Measurements from ENCODE around the gene CABP2. TPM values are rescaled to one million over a fixed set of nuclear protein-coding genes. Genes with fewer than 3 reads are reported as not detected.

Gene CABP2
- total RNA-seq, 4 donors from 2014 or later: not detected

DNA sequence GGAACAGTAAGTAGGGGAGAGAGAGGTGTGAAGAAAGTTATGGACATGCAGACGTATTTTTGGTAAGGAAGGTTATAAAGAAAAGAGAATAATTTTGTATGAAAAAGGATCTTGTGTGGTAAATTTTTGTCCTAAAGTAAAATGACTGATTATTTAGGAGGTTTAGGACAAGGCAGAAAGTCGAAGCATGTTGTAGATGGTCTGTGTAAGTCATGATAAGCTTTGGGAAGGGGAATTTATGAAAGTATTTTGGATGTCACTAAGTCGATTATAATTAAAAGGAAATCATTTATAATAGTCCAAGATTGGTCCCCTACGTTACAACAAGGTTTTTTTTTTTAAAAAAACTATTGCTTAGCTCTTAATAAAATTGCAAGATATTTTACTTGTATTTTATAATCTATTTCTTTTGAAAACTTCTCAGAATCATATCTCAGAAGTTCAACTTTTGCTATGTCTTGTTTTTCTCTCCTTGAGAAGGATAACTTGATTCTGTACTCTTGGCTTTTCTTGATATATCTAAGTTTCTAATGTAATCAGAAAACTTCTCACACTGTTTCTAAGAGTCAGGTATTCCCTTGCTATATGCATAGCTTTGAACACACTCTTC lies 10.9 kb upstream of the CABP2 start:
- no peaks in the 10 kb centered on the region for H3K36me3 ChIP-seq
- DNase-seq (no peak), ATAC-seq (no peak)
- intact Hi-C loops (cut with DNase I; ENCODE audit: low total_unique reads): no loop called here
- H3K9me3 ChIP-seq: no peaks in the 10 kb centered on the region
- TF ChIP-seq, protein P1, sequence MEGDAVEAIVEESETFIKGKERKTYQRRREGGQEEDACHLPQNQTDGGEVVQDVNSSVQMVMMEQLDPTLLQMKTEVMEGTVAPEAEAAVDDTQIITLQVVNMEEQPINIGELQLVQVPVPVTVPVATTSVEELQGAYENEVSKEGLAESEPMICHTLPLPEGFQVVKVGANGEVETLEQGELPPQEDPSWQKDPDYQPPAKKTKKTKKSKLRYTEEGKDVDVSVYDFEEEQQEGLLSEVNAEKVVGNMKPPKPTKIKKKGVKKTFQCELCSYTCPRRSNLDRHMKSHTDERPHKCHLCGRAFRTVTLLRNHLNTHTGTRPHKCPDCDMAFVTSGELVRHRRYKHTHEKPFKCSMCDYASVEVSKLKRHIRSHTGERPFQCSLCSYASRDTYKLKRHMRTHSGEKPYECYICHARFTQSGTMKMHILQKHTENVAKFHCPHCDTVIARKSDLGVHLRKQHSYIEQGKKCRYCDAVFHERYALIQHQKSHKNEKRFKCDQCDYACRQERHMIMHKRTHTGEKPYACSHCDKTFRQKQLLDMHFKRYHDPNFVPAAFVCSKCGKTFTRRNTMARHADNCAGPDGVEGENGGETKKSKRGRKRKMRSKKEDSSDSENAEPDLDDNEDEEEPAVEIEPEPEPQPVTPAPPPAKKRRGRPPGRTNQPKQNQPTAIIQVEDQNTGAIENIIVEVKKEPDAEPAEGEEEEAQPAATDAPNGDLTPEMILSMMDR (IDR thresholded peaks at IDR 0.05 in 4 of 5, conservative IDR thresholded peaks at IDR 0.05 in 1 of 5): no peak
- no peak for TF ChIP-seq POLR2A (IDR thresholded peaks at IDR 0.05)
- in situ Hi-C loops (cut with MboI; ENCODE audit: low sequenced_read_pairs in 4 of 4): no loop called here
- no peaks in the 10 kb centered on the region for H3K4me1 ChIP-seq
- H3K27me3 ChIP-seq: no peaks in the 10 kb centered on the region
- no peak overlapping the region for H3K4me3 ChIP-seq
- no peak overlapping the region for H3K27ac ChIP-seq

GRCh38 chr11:67532889-67533288 lies 9.6 kb upstream of the CABP2 start:
- H3K27me3 ChIP-seq: no peaks in the 10 kb centered on the region

DNA sequence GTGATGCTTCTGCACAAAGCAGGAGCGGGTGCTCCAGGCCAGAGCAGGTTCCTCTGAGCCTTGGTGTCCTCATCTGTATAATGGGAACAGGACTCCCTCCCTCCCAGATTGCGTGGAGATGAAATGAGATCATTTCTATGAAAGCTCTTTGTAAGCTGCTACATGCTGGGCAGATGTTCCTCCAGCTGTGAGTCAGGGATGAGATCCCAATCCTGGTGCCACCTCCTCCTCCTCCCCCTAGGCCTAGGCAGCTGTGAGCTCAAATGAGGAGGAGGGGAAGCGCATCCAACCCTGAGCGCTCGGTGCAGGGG lies 7.0 kb upstream of the CABP2 start:
- in situ Hi-C loops (cut with MboI; ENCODE audit: low sequenced_read_pairs in 4 of 4) (no loop called here), intact Hi-C loops (cut with DNase I; ENCODE audit: low total_unique reads) (no loop called here)
- Histone ChIP-seq H3K27ac (no peak overlapping the region), H3K27me3 (no peaks in the 10 kb centered on the region), H3K9me3 (no peaks in the 10 kb centered on the region), H3K4me1 (no peaks in the 10 kb centered on the region), H3K36me3 (no peaks in the 10 kb centered on the region), H3K4me3 (no peak overlapping the region)
- DNase-seq (no peak), ATAC-seq (no peak)
- TF ChIP-seq, protein P1 (IDR thresholded peaks at IDR 0.05 in 4 of 5, conservative IDR thresholded peaks at IDR 0.05 in 1 of 5): no peak
- no peak for TF ChIP-seq POLR2A (IDR thresholded peaks at IDR 0.05)

More at GRCh38 chr11:67532889-67533288, 9.6 kb upstream of the CABP2 start:
- no peak for ATAC-seq
- Histone ChIP-seq H3K9me3 (no peaks in the 10 kb centered on the region), H3K4me1 (no peaks in the 10 kb centered on the region), H3K4me3 (no peak overlapping the region), H3K27ac (no peak overlapping the region), H3K36me3 (no peaks in the 10 kb centered on the region)
- TF ChIP-seq POLR2A (IDR thresholded peaks at IDR 0.05): no peak
- TF ChIP-seq, protein P1 (IDR thresholded peaks at IDR 0.05 in 4 of 5, conservative IDR thresholded peaks at IDR 0.05 in 1 of 5): no peak
- intact Hi-C loops (cut with DNase I; ENCODE audit: low total_unique reads): no loop called here
- DNase-seq: no peak
- in situ Hi-C loops (cut with MboI; ENCODE audit: low sequenced_read_pairs in 4 of 4): no loop called here

GRCh38 chr11:67528376-67528775 lies 5.1 kb upstream of the CABP2 start:
- no peak for ATAC-seq

More at GRCh38 chr11:67528376-67528775, 5.1 kb upstream of the CABP2 start:
- intact Hi-C loops (cut with DNase I; ENCODE audit: low total_unique reads): no loop called here
- DNase-seq: no peak
- Histone ChIP-seq H3K4me1 (no peaks in the 10 kb centered on the region), H3K27ac (no peak overlapping the region), H3K27me3 (peaks cover 0 to 4% (median 4%) of the 10 kb centered on the region in 3 donors), H3K36me3 (no peaks in the 10 kb centered on the region), H3K4me3 (no peak overlapping the region), H3K9me3 (no peaks in the 10 kb centered on the region)
- in situ Hi-C loops (cut with MboI; ENCODE audit: low sequenced_read_pairs in 4 of 4): no loop called here
- no peak for TF ChIP-seq POLR2A (IDR thresholded peaks at IDR 0.05)
- TF ChIP-seq, protein P1 (IDR thresholded peaks at IDR 0.05 in 4 of 5, conservative IDR thresholded peaks at IDR 0.05 in 1 of 5): no peak
